ENCODE data around the gene LSM14B.

Gene LSM14B

DNA sequence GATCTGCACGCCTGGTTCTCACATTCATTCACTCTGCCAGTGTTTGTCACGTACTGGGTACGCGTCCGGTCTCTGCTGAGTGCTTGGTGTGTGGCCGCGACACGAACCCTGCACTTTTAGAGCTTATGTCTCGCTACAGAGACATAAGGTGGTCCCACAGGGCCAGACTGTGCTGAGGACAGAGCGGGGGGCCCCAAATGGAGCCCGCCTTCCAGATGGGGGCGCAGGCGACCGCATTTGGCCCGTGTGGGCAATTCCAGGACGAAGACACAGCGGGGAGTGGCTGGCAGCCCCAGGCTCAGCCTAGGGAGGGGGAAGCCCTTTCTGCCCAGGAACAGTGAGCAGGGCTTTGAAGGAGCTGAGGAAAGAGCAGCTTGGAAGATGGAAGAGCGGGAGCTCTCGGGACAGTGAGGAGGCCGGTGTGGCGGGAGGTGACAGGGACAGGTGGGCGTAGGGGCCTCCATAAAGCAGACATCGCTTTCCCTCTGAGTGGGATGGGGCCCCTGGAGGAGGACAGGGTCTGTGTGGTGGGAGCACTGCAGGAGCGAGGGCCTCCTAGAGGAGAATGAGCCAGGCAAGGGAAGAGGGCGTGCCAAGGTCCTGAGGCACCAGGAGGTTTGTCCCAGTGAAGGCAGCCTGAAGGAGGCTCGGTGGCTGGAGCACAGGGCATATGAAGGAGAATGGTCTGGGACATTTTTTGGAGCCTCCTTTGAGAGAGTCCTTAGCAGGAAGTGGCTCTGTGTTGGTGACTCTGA is 52.8 kb downstream of the LSM14B start:
- DNase-seq = peak in 2 of 10 donors; percentile 22 to 49

DNA sequence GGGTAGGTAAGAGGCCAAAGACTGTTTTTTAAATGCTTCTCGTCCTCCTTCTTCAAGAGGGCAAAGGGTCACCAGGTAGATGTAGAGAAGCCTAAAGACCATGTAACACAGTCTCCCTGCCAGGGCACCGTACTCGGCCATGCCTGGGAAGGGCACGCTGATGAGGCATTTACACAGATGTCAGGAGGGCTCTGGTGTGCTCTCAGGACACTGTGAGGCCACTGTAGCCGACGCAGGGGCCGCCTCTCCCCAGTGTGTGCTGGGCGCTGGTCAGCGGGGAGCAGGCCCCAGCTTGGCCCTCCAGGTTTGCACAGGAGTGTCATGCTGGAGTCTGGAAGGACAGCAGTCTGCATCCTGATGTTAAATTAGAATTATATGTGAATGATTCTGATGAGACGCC is 53.4 kb downstream of the LSM14B start:
- intact Hi-C loops (cut with DNase I) = no loop called here
- DNase-seq = peak in 2 of 10 donors; percentile 52 to 61

More for the DNA sequence above, 52.8 kb downstream of the LSM14B start:
- intact Hi-C loops (cut with DNase I) = no loop called here

DNA sequence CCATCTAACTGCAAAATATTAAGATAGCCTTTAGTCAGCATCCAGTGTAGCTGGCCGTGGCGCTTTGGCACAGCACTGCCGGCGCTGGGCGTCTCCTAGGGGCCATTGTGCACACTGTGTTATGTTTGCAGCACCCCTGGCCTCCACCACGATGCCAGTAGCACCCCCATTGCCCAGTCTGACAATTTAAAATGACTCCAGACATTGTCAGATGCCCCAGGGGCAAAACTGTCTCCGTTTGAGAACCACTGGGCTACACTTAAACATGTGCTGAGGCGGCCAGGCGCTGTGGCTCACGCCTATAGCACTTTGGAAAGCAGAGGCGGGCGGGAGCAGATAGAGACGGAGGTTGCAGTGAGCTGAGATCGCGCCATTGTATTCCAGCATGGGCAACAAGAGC is 54.6 kb downstream of the LSM14B start:
- peak in 2 of 10 donors; percentile 52 to 74 for DNase-seq
- intact Hi-C loops (cut with DNase I) = no loop called here

DNA sequence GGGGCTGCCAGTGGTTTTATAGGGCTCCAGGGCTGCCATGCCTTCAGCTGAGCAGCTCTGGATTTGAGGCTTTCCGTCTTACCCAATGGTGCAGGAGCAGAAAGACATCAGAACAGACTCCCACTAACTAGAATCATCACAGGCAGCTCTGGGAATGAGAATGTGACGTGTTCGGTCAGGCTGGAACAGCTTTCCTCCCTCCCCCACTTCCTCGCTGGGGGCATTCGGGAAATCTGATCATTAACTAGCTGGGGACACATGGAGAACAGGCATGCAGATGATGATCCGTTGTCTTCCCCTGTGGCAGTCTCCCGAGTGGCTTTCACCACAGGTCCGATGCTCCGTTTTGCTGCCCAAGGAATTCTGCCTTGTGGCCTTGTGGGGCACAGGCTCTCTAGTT is 55.0 kb downstream of the LSM14B start:
- peak in 2 of 10 donors; percentile 13 to 35 for DNase-seq
- intact Hi-C loops (cut with DNase I) = no loop called here

DNA sequence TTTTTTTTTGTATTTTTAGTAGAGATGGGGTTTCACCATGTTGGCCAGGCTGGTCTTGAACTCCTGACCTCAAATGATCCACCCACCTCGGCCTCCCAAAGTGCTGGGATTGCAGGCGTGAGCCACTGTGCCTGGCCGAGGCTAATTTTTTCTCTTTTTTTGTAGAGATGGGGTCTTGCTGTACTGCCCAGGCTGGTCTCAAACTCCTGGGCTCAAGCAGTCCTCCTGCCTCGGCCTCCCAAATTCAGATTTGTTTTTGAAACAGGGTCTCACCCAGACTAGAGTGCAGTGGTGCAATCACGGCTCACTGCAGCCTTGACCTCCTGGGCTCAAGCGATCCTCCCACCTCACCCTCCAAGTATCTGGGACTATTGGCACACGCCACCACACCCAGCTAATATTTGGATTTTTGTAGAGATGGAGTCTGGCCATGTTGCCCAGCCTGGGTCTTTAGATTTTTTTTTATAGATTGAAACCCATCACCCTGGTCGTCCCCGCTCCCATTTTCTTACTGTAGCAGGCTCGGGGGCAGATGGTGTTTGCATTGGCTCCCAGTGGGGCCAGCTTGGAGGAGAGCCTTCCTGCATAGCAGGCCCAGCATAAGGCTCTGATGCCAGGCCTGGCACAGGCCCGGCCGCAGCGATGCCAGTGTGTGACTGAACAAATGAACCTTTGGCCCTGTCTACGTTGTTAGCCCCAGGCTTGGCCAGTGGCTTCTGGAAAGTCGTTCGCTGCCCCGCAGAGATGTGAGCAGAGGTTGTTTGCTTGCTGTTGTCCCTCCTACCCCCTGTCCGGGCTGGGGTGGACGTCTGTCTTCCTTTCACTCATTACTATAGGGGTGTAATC is 56.3 kb downstream of the LSM14B start:
- intact Hi-C loops (cut with DNase I) = no loop called here
- DNase-seq = peak in 3 of 10 donors; percentile 45 to 72 (median 72)

DNA sequence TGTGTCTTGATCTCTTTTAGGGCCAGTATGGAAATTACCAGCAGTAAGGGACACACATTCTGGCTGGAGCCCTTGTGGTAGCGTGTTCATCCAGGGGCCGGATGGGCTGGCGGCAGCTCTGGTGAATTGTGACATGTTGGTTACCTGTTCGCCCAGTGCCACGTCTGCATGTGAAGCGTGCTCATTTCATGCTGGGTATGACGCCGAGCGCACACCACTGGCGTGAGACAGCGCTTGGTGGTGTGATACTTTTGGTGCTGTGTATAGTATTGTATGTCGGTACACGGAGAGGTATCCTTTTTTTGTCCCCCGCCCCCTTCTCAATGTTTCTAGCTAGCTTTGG is 56.9 kb downstream of the LSM14B start:
- intact Hi-C loops (cut with DNase I) = no loop called here
- DNase-seq = peak in 2 of 10 donors; percentile 26 to 52

DNA sequence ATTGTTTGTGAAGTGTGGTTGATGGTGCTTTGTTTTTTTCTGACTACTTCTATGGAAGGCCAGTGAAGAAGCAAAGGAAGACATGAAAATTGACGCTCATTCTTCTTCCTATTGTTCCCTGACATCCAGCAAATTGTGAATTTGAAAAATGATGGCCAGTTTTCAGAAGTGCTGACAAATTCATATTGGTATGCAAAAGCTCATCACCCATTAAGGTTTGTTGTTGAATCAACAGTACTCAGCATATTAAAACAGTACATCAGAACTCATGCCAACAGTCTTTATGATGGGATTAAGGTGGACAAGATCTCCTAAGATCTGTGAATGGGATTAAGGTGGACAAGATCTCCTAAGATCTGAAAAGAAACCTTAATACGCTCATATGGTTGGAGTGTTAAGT is 59.5 kb downstream of the LSM14B start:
- no peak for DNase-seq
- intact Hi-C loops (cut with DNase I) = loop anchor here (5.0 to 10.0 kb wide), 3 partner anchors 40 to 203 kb away; partner anchors contain the start of genes OSBPL2, PSMA7, RPS21 and SS18L1

DNA sequence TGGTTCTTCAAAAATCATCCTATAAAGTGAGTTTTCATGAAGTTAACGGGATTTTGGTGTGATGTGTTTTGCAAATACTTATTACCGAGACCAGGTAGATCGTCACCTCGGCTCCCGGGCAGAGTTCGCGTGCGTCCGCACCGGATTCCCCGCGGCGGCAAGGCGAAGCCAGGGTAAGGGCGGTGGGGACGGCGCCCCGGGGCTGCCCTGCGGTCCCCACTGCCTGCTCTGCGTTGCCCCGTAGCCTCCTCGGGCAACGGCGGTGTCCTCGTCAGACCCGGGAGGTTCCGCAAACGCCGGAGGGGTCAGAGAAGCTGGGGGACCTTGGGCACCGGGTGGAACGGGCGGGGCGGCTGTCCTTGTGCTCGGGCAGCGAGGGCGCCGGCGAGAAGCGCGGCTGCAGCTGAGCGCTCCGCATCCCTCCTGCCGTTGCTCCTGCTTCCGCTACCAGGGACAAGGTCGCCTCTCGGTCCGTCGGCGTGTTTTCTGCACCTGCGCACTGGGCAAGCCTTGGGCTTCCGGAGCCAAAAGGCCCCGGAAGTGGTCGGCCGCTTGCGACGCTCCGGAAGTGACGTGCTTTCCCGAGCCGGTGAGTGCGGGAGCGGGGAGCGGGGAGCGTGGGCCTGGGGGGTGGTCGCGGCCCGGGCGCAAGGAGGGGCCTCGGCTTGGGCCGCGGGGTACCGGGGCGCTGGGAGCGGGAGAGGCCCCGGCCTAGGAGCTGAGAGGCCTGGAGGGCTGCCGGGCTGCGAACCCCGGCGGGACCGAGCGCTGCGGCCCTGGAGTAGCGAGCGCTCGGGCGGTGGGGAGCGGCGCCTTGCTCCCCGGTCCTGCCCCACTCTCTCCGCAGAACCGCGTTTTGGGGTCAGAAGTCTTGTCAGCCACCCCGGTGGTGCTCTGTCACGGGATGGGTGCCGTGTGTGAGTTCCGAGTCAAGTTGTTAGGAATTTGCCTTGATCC is 60.5 kb downstream of the LSM14B start, which contains the start of gene MTG2:
Gene MTG2 (plus strand): TSS at position 560 of the 957 bp plus-strand sequence. CDS start 10,393 bp downstream, outside the sequence.
- intact Hi-C loops (cut with DNase I) = loop anchor here (5.0 to 10.0 kb wide), 3 partner anchors 40 to 202 kb away; partner anchors contain the start of genes OSBPL2, PSMA7, RPS21 and SS18L1
- peak; percentile 89 to 99 (median 92) for DNase-seq

DNA sequence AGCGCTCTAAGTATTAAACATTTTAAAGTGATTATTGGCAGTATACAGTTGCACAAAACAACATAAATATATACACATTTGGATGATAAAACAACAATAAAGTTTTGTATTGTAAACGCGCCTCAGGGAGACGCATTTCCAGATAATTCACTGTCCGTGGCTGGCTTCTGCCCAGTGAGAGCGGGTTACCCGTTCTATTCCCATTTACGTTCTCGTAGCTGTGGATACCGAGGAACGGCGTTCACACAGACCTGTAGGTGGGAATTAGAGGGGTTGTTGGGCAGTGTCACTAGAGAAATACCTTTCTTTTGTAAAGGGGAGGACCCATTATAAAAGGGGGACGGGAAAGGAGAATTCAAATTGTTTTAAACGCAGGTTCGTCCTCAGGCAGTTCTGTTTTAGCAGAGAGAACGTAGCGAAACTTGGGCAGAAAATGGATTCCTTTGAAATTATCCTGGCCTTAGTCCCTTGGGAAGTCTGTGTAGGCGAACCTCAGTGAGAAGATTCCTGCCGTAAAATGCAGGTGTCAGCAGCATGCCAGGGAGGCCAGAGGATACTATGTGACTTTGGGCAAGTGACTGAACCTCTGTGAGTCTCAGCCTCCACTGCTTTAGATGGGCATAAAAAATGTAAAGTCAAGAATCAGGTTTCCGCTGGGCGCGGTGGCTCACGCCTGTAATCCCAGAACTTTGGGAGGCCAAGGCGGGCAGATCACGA is 61.3 kb downstream of the LSM14B start:
- intact Hi-C loops (cut with DNase I) = loop anchor here (5.0 to 10.0 kb wide), 3 partner anchors 41 to 201 kb away; partner anchors contain the start of genes OSBPL2, PSMA7, RPS21 and SS18L1
- peak in 3 of 10 donors; percentile 11 to 29 (median 26) for DNase-seq

Data from posterior cingulate gyrus (tissue), 11 donors.